NOMO-1 (cell line): ENCODE results near the gene SORL1.
A peak's percentile ranks its signal among the peaks of the same experiment; 100 is the strongest.

Source experiments
- DNase-seq, 2 experiments: peaks; one replicate each; lab custom pipeline; 2025; ENCODE audit not compliant: unreplicated experiment in 2 of 2; lab: John Stamatoyannopoulos, UW

SORL1 gene

GRCh38 chr11:121577106-121577848 lies 125.2 kb downstream of the SORL1 start:
- DNase-seq = no peak

DNA sequence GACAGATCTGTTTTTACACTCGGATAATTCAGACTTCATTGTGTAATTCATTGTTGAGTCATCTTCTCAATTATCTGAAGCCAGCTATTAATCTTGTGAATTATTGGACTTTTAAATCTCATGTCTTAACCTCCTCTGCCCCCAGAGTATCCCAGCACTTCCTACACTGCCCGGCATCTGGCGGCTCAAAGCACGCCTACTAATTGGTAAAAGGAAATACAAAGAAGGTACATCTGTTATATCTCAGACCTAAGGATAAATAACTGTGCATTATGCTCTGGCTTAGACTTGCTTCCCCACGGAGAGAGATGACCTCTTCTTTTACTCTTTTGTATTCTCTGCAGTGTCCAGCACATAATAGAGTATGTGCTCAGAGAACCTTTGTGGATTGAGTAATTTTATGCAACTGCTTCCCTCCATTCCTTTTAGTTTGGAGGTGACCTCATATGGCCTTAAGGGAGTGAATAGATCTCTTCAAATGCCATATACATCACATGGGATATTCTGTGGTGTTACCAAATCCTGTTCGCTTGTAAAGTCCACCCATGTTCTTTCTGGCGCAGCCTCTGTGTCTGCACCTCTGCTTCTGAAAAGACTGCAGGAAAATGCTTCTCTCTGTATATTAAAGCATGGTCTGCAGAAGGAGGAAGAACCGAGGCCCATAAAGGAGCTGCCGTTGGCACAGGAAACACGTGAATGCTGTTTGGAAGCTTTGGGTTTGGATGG lies 126.3 kb downstream of the SORL1 start:
- peak; percentile 47 to 71 for DNase-seq

GRCh38 chr11:121580154-121580553 lies 128.0 kb downstream of the SORL1 start:
- no peak for DNase-seq

DNA sequence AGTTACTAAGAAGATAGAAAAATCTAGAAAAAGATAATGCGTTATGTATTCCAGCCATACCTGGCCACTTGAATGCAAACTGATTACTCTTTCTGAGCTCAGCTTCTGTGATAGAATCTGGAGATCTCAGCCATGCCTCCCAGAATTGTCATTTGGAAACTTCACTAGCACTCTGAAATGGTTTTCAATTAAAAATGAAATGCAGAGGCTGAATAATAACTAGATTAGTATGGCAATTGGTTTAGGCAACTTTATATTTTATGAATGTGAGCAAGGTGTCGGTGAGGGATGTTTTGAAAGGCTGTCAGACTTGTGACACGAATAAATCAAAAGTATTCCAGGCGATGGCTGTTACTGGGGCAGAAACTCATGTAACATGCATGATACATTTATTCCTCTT lies 129.5 kb downstream of the SORL1 start:
- DNase-seq = no peak

- peak; percentile 6 to 30 for DNase-seq
Measured at GRCh38 chr11:121582296-121582695, 130.2 kb downstream of the SORL1 start.

DNA sequence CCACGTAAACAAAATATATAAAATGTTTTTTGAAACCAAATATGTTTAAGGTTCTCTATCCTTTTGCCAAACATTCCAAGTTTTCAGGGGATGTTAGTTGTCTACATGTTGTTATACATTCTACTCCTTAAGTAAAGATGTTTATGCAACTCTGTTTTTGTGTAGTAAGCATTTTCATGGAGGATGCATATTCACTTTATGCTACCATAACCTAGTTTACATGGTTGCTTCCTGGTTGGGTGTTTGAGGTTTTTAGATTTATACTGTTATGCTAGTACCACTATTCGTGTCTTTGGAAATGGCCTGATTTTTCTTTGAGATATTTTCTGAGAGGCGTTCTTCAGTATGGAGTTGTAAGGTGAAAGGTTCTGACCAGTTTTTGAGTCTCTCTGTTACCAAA lies 131.7 kb downstream of the SORL1 start:
- DNase-seq = no peak

- no peak for DNase-seq
Measured at GRCh38 chr11:121586750-121587149, 134.6 kb downstream of the SORL1 start.

DNA sequence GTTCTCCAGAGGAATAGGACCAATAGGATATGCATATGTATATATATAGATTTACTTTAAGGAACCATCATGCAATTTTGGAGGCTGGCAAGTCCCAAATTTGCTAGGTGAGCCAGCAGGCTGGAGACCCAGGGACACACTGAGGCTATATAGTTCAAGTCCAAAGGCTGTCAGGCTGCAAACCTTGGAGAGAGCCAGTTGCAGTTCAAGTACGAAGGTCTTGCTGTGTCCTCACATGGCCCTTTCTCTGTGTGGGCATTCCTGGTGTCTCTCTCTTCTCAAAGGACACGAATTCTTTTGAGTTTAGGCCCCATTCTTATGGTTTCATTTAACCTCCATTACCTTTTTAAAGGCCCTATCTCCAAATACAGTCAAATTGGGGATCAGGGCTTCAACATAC lies 135.1 kb downstream of the SORL1 start:
- no peak for DNase-seq

DNA sequence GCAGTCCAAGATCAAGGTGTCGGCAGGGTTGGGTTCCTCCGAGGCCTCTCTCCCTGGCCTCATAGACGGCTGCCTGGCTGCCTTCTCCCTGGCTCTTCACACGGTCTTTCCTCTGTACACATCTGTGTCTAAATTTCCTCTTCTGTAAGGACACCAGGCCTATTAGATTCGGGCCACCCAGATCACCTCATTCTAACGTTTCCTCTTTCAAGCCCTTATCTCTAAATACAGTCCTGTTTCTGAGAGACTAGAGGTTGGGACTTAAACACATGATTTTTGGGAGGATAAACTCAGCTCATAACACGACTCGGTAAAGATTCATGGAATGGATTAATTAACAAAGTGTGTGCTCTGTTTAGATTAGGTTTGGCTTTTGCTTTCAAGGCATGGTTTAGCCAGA lies 136.6 kb downstream of the SORL1 start:
- peak; percentile 3 to 14 for DNase-seq

DNA sequence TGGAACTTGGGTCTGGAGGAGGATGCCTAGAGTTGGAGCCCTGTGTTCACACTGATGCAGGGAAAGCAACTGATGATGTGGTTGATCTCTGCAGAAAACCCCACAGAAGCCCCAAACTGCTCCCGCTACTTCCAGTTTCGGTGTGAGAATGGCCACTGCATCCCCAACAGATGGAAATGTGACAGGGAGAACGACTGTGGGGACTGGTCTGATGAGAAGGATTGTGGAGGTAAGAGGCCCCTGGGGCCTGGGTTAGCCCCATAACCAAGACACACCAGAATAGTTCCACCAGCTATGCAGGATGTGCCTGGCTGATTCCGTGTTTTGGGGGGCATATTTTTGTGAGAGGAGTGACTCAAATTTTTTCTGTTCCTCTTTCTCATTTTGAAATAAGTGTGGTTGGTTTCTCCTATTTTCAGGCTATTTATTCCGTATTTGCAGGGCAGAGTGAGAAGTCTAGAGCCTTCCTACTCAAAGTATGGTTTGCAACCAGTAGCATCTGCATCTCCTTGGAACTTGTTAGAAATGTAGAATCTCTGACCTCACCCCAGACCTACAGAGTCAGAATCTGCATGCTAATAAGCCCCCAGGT lies 137.9 kb downstream of the SORL1 start:
- DNase-seq = peak; percentile 86 to 95

- no peak for DNase-seq
Measured at GRCh38 chr11:121590772-121591404, 138.8 kb downstream of the SORL1 start.

DNA sequence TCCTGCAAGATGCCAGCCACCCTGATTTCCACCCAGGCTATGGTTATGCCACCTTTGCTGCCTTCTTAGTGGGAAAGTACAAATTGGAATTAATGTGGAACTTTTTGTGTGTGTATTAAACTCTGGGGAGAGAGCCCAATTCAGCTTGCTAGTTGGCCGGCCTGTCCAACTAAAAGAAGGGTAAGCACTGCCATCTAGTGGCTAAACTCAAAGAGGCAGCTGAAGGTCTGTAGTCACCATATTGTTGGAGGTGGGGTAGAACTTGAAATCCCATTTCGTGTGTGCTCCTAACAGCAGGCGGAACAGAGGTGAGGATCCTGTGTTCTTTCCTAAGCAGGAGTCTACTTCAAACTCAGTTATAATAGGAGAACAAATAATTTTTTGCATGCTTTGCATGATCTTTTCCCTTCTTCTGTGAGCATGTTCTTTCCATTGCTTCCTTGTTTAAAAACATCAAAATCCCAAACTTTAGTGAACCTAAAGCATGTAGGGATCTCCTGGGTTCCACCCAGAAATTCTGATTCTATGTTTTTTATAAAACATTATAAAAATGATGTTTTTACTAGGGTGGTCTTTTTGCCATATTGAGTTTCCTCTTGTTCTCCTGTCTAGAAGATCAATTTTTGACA lies 139.4 kb downstream of the SORL1 start:
- DNase-seq = peak; percentile 70 to 78

GRCh38 chr11:121592708-121593107 lies 140.6 kb downstream of the SORL1 start:
- no peak for DNase-seq

- no peak for DNase-seq
Measured at GRCh38 chr11:121595717-121596161, 143.6 kb downstream of the SORL1 start.

DNA sequence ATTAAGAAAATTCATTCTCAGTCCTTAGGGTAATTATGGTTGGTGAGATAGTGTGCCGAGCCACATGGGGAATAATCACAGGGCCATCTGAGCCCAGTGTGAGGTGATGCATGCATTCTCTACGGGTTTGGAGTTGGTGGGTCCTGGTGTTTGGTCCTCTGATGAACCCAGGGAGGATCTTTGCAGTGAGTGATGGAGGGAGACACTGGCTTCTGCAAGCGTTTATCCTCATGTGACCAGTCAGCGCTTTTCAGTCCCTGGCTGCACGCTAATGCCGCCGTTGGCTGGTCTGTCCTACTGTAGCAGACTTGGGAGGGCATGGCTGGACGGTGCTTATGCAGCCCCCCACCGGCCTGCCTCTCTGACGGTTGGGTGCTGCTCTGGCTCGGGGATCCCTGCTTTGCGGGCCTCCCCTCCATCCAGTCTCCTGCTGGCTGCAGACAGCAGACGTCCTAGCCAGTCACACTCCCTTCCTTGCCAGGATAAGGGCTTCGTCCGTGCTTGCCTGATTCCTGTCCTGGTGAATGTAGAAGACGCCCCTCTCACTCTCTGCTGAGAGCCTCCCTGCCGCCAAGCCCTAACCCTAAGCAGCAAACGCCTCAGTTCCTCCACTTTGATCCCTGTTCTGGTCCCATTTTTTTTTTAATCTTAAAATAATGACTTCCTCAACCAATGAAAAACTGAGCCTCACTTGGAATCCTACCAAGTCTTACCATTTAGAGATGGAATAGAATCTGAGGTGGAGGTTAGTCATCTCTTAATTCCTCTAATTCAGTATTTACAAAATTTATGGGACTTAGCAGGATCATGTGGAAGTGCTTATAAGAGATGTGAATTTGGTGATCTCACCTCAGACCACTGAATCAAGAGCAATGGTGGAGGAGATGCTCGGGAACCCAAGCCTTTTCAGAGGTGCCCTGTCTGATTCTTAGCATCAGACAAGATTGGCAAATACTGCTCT lies 144.4 kb downstream of the SORL1 start:
- no peak for DNase-seq

DNA sequence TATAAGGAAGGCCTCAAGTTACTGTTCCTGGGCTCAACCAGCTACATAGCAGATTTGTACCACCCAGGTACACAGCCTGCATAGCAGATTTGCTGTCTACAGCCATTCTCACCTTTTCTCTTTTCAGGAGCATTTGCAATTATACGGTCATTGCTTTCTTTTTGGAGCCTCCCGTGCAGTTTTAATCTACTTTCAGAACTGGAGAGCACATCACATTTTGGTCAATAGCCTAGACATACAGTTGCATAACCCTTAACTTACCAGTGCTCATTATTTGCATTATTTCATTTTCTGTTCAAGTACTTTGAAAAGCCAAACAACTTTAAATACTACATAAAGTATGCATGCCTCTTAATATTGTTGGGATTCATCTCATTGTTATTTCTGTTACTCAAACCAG lies 151.2 kb downstream of the SORL1 start:
- DNase-seq = no peak

GRCh38 chr11:121604152-121604551 lies 152.0 kb downstream of the SORL1 start:
- DNase-seq = no peak

- DNase-seq = no peak
Measured at GRCh38 chr11:121606354-121606753, 154.2 kb downstream of the SORL1 start.

DNA sequence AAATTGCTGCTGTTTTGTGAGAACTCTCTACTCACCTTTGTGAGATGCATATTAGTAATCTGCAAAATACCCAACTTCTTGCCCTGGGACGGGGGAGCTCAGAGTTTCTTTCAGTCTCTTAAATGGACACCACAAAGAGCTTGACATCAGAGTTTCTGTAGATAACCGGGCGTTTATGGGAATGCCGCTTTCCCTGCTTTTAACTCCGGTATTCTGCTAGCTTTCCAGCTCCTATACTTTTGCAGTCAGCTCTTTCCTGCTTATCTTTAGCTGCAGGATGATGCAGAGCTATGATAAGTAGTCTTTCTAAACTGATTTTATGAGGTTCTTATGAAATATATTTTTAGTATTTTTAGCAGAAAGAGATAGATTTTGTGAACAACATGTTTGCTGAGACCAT lies 155.2 kb downstream of the SORL1 start:
- DNase-seq = no peak
